ENCODE results near the gene ZSCAN21.

The ZSCAN21 gene

GRCh38 chr7:100029596-100029995, 20.0 kb upstream of the ZSCAN21 start:
- DNase-seq, result no peak

- no peak for DNase-seq
Measured at GRCh38 chr7:100033526-100033925, 16.0 kb upstream of the ZSCAN21 start.

- DNase-seq, result no peak
Measured at GRCh38 chr7:100034871-100035510, 14.6 kb upstream of the ZSCAN21 start.

- DNase-seq, result no peak
Measured at GRCh38 chr7:100035876-100036275, 13.7 kb upstream of the ZSCAN21 start.

GRCh38 chr7:100038326-100038725, 11.2 kb upstream of the ZSCAN21 start:
- no peak for DNase-seq

GRCh38 chr7:100040575-100040974, 9.0 kb upstream of the ZSCAN21 start:
- no peak for DNase-seq

- DNase-seq, result no peak
Measured at GRCh38 chr7:100044718-100045117, 4.9 kb upstream of the ZSCAN21 start.

- DNase-seq, result no peak
Measured at GRCh38 chr7:100048680-100049079, 894 bp upstream of the ZSCAN21 start.

- no peak for DNase-seq
Measured at GRCh38 chr7:100051611-100052010, 2.0 kb downstream of the ZSCAN21 start.

- DNase-seq, result no peak
Measured at GRCh38 chr7:100053215-100053614, 3.6 kb downstream of the ZSCAN21 start.

- no peak for DNase-seq
Measured at GRCh38 chr7:100057006-100057405, 7.4 kb downstream of the ZSCAN21 start.

GRCh38 chr7:100059251-100059739, 9.7 kb downstream of the ZSCAN21 start:
- no peak for DNase-seq

GRCh38 chr7:100061518-100062193, 12.1 kb downstream of the ZSCAN21 start:
- DNase-seq, result no peak

GRCh38 chr7:100063376-100063775, 13.8 kb downstream of the ZSCAN21 start:
- no peak for DNase-seq

- DNase-seq, result no peak
Measured at GRCh38 chr7:100064162-100064561, 14.6 kb downstream of the ZSCAN21 start.

- DNase-seq, result no peak
Measured at GRCh38 chr7:100065452-100066186, 16.0 kb downstream of the ZSCAN21 start.

- no peak for DNase-seq
Measured at GRCh38 chr7:100066953-100067352, 17.4 kb downstream of the ZSCAN21 start.

- DNase-seq, result no peak
Measured at GRCh38 chr7:100069991-100070390, 20.4 kb downstream of the ZSCAN21 start.

- no peak for DNase-seq
Measured at GRCh38 chr7:100071018-100071723, 21.6 kb downstream of the ZSCAN21 start.

GRCh38 chr7:100072462-100072861, 22.9 kb downstream of the ZSCAN21 start:
- DNase-seq, result no peak

GRCh38 chr7:100074841-100075240, 25.3 kb downstream of the ZSCAN21 start:
- no peak for DNase-seq

GRCh38 chr7:100075418-100075817, 25.8 kb downstream of the ZSCAN21 start:
- no peak for DNase-seq

- no peak for DNase-seq
Measured at GRCh38 chr7:100077205-100077604, 27.6 kb downstream of the ZSCAN21 start.

All from activated T-cell treated with anti-CD3 and anti-CD28 coated beads, Interleukin-2, amount 50 U/mL, for 1 hour (primary cell).